Thymus (tissue), 14 donors: ENCODE data around the gene TACO1. TPM values are rescaled to one million over a fixed set of nuclear protein-coding genes. Genes with fewer than 3 reads are reported as not detected.

Experiments
- DNase-seq, 9 donors: peaks; one replicate each; pipeline ENCODE4 v3.0.0-alpha.2; 2013; ENCODE audit warnings: low spot score in 9 of 9, low read depth in 6 of 9, missing footprints in 1 of 9
- H3K27ac ChIP-seq, 2 donors: one replicate each; pipeline ENCODE4 v1.5.1; 2013; ENCODE audit warnings: control low read depth in 1 of 2, low read depth in 1 of 2, low read length in 1 of 2, mild to moderate bottlenecking in 1 of 2, moderate library complexity in 1 of 2
- H3K27me3 ChIP-seq, 2 donors: one replicate each; pipeline ENCODE4 v1.5.1; 2013; ENCODE audit warnings: low read length in 1 of 2; ENCODE audit not compliant: control insufficient read depth in 2 of 2, insufficient read depth in 1 of 2
- H3K36me3 ChIP-seq, 2 donors: one replicate each; pipeline ENCODE4 v1.5.1; 2013; ENCODE audit warnings: low read length in 1 of 2, mild to moderate bottlenecking in 1 of 2, moderate library complexity in 1 of 2; ENCODE audit not compliant: control insufficient read depth in 2 of 2, insufficient read depth in 2 of 2
- H3K4me1 ChIP-seq, 2 donors: one replicate each; pipeline ENCODE4 v1.5.1; 2013; ENCODE audit warnings: low read length in 2 of 2; ENCODE audit not compliant: control insufficient read depth in 2 of 2, insufficient read depth in 2 of 2
- H3K4me3 ChIP-seq, 2 donors: one replicate each; pipeline ENCODE4 v1.5.1; 2013; ENCODE audit warnings: low read length in 2 of 2, control low read depth in 1 of 2, mild to moderate bottlenecking in 1 of 2
- H3K9me3 ChIP-seq, 2 donors: one replicate each; pipeline ENCODE4 v1.5.1; 2013; ENCODE audit warnings: low read length in 1 of 2, mild to moderate bottlenecking in 1 of 2; ENCODE audit not compliant: control insufficient read depth in 2 of 2, insufficient read depth in 1 of 2
- WGBS: extraction: QIAGEN DNeasy Blood & Tissue Kit; methylation state at CpG from one replicate; pipeline ENCODE4 v1.1.7; 2013; 5-methylcytosine and 5-hydroxymethylcytosine counted together
- long read RNA-seq, 10 donors: transcript quantifications; one replicate each; lab custom pipeline, GENCODE V29; 2026
- polyA plus RNA-seq: library from polyadenylated mRNA; stranded (reverse); fragments of 200-250 nt; gene quantifications from one replicate; pipeline ENCODE4 v1.2.3, GENCODE V29; 2013
- total RNA-seq: library from RNA; stranded (reverse); fragments of 120-200 nt; gene quantifications from one replicate; pipeline ENCODE4 v1.2.4, GENCODE V29; 2013
- donor health status: healthy.

TACO1 gene
- total RNA-seq (10.1 TPM), polyA plus RNA-seq (14.2 TPM)
- long read RNA-seq, donor 1, partial matches to known transcripts = 0 of 1 reads
- long read RNA-seq, donor 1, other reads (novel, unspliced or antisense) = 0 of 1 reads
- long read RNA-seq, donor 2 = 0 reads
- long read RNA-seq, donor 3, transcript TACO1-201 (5 exons, 1,469 nt) = major isoform, 5 of 5 reads
- long read RNA-seq, donor 3, partial matches to known transcripts = 0 of 5 reads
- long read RNA-seq, donor 3, other reads (novel, unspliced or antisense) = 0 of 5 reads
- long read RNA-seq, donor 4, transcript TACO1-201 (5 exons, 1,469 nt) = major isoform, 5 of 5 reads
- long read RNA-seq, donor 4, partial matches to known transcripts = 0 of 5 reads
- long read RNA-seq, donor 4, other reads (novel, unspliced or antisense) = 0 of 5 reads
- long read RNA-seq, donor 5, transcript TACO1-201 (5 exons, 1,469 nt) = major isoform, 11 of 12 reads
- long read RNA-seq, donor 5, partial matches to known transcripts = 0 of 12 reads
- long read RNA-seq, donor 5, other reads (novel, unspliced or antisense) = 0 of 12 reads
- long read RNA-seq, donor 6, transcript TACO1-201 (5 exons, 1,469 nt) = major isoform, 5 of 5 reads
- long read RNA-seq, donor 6, partial matches to known transcripts = 0 of 5 reads
- long read RNA-seq, donor 6, other reads (novel, unspliced or antisense) = 0 of 5 reads
- long read RNA-seq, donor 7, transcript TACO1-201 (5 exons, 1,469 nt) = major isoform, 5 of 5 reads
- long read RNA-seq, donor 7, partial matches to known transcripts = 0 of 5 reads
- long read RNA-seq, donor 7, other reads (novel, unspliced or antisense) = 0 of 5 reads
- long read RNA-seq, donor 8, partial matches to known transcripts = 0 of 2 reads
- long read RNA-seq, donor 8, other reads (novel, unspliced or antisense) = 0 of 2 reads
- long read RNA-seq, donor 9, transcript TACO1-201 (5 exons, 1,469 nt) = major isoform, 6 of 6 reads
- long read RNA-seq, donor 9, partial matches to known transcripts = 0 of 6 reads
- long read RNA-seq, donor 9, other reads (novel, unspliced or antisense) = 0 of 6 reads
- long read RNA-seq, donor 10, transcript TACO1-201 (5 exons, 1,469 nt) = major isoform, 5 of 5 reads
- long read RNA-seq, donor 10, partial matches to known transcripts = 0 of 5 reads
- long read RNA-seq, donor 10, other reads (novel, unspliced or antisense) = 0 of 5 reads

- WGBS = 1% methylated on average over 61 of the region's 61 CpGs
- Histone ChIP-seq H3K4me1 (peaks cover 5 to 15% of the 10 kb centered on the region in 2 donors), H3K27ac (peak within 1 kb of the TSS; percentile 52 to 78)
These were observed at the start of gene TACO1 for GRCh38 chr17:63600569-63601438. TSS of gene TACO1 (plus strand) at chr17:63600895. CDS start at chr17:63601084, 189 bp downstream.

GRCh38 chr17:63552211-63552610 lies 48.5 kb upstream of the TACO1 start:
- Histone ChIP-seq H3K27ac (no peak overlapping the region), H3K36me3 (peaks cover 0 to 14% of the 10 kb centered on the region in 2 donors), H3K9me3 (no peaks in the 10 kb centered on the region), H3K4me1 (peaks cover 14 to 20% of the 10 kb centered on the region in 2 donors), H3K4me3 (peak overlapping the region; percentile 34 to 96), H3K27me3 (no peaks in the 10 kb centered on the region)
- 84% methylated on average over 6 of the region's 6 CpGs for WGBS
- no peak for DNase-seq

More at GRCh38 chr17:63600569-63601438, at the start of gene TACO1:
- Histone ChIP-seq H3K4me3 (peak within 1 kb of the TSS; percentile 77 to 94), H3K36me3 (peaks cover 16 to 20% of the 10 kb centered on the region in 2 donors), H3K27me3 (no peaks in the 10 kb centered on the region), H3K9me3 (no peaks in the 10 kb centered on the region)
- DNase-seq = peak; percentile 55 to 86 (median 66)

GRCh38 chr17:63555500-63556156 lies 45.1 kb upstream of the TACO1 start:
- Histone ChIP-seq H3K36me3 (peaks cover 3 to 14% of the 10 kb centered on the region in 2 donors), H3K4me3 (no peak overlapping the region), H3K27me3 (no peaks in the 10 kb centered on the region), H3K4me1 (peaks cover 12 to 14% of the 10 kb centered on the region in 2 donors), H3K27ac (no peak overlapping the region), H3K9me3 (no peaks in the 10 kb centered on the region)
- WGBS = 73% methylated on average over 7 of the region's 7 CpGs
- no peak for DNase-seq

GRCh38 chr17:63557416-63557815 lies 43.3 kb upstream of the TACO1 start:
- Histone ChIP-seq H3K9me3 (no peaks in the 10 kb centered on the region), H3K27ac (no peak overlapping the region), H3K4me3 (no peak overlapping the region), H3K27me3 (no peaks in the 10 kb centered on the region), H3K4me1 (peaks cover 3 to 7% of the 10 kb centered on the region in 2 donors), H3K36me3 (peaks cover 3 to 12% of the 10 kb centered on the region in 2 donors)
- no peak for DNase-seq
- WGBS = 97% methylated on average over 2 of the region's 2 CpGs

GRCh38 chr17:63558441-63558840 lies 42.3 kb upstream of the TACO1 start:
- no peak overlapping the region for H3K27ac ChIP-seq
- no peak overlapping the region for H3K4me3 ChIP-seq
- no peaks in the 10 kb centered on the region for H3K9me3 ChIP-seq
- WGBS = 83% methylated on average over 3 of the region's 3 CpGs
- no peaks in the 10 kb centered on the region for H3K4me1 ChIP-seq
- no peak for DNase-seq
- no peaks in the 10 kb centered on the region for H3K27me3 ChIP-seq
- H3K36me3 ChIP-seq = peaks cover 3 to 12% of the 10 kb centered on the region in 2 donors

- no peaks in the 10 kb centered on the region for H3K4me1 ChIP-seq
- no peak overlapping the region for H3K27ac ChIP-seq
- H3K27me3 ChIP-seq = no peaks in the 10 kb centered on the region
- DNase-seq = no peak
- H3K36me3 ChIP-seq = peaks cover 3 to 4% of the 10 kb centered on the region in 2 donors
- H3K9me3 ChIP-seq = no peaks in the 10 kb centered on the region
- no peak overlapping the region for H3K4me3 ChIP-seq
These were observed 38.9 kb upstream of the TACO1 start for GRCh38 chr17:63561819-63562218.

GRCh38 chr17:63563339-63563738 lies 37.4 kb upstream of the TACO1 start:
- WGBS = over 99% methylated on average over 2 of the region's 2 CpGs
- H3K4me1 ChIP-seq = no peaks in the 10 kb centered on the region

GRCh38 chr17:63564562-63564961 lies 36.1 kb upstream of the TACO1 start:
- Histone ChIP-seq H3K36me3 (peaks cover 4 to 6% of the 10 kb centered on the region in 2 donors), H3K9me3 (no peaks in the 10 kb centered on the region), H3K27me3 (no peaks in the 10 kb centered on the region), H3K4me1 (no peaks in the 10 kb centered on the region), H3K4me3 (no peak overlapping the region), H3K27ac (no peak overlapping the region)
- DNase-seq = no peak
- WGBS = over 99% methylated on average over 5 of the region's 5 CpGs

More at GRCh38 chr17:63563339-63563738, 37.4 kb upstream of the TACO1 start:
- no peaks in the 10 kb centered on the region for H3K9me3 ChIP-seq
- H3K36me3 ChIP-seq = peaks cover 0 to 4% of the 10 kb centered on the region in 2 donors
- no peak overlapping the region for H3K27ac ChIP-seq
- no peak overlapping the region for H3K4me3 ChIP-seq
- H3K27me3 ChIP-seq = no peaks in the 10 kb centered on the region
- no peak for DNase-seq
